PC-3 (cell line): ENCODE data around the gene SLC25A21. TPM values are rescaled to one million over a fixed set of nuclear protein-coding genes. Genes with fewer than 3 reads are reported as not detected.

Experiments used
- ATAC-seq: fragments of 200-7000 bp; cut with Tn5 transposase; 2 replicates; pipeline ENCODE4 v1.9.1; 2020; ENCODE audit warnings: mild to moderate bottlenecking, moderate library complexity
- BruUV-seq: library from RNA; stranded (reverse); fragments of 400-500 nt; replicated peaks from 2 replicates; lab custom pipeline; 2021; lab: Mats Ljungman, UMichigan
- CTCF ChIA-PET: fragments of 300-600 bp; sonication (Branson Sonifier 250); formaldehyde crosslinking; loops from one replicate; lab custom pipeline; 2022; ENCODE audit warnings: antibody characterized with exemption; lab: Charles Lee
- POLR2A ChIA-PET: fragments of 300-600 bp; sonication (Branson Sonifier 250); formaldehyde crosslinking; loops from one replicate; lab custom pipeline; 2022; ENCODE audit warnings: antibody characterized with exemption; ENCODE audit not compliant: unreplicated experiment; lab: Charles Lee
- DNase-seq: peaks from one replicate; pipeline ENCODE4 v3.0.0-alpha.2; 2015
- H2AFZ ChIP-seq: fragments of 300-600 bp; sonication (generic); 2 replicates; pipeline ENCODE4 v1.6.0; 2016; ENCODE audit warnings: antibody characterized with exemption, low read length
- H3F3A ChIP-seq: fragments of 300-600 bp; sonication (generic); one replicate; pipeline ENCODE4 v1.6.0; 2017; ENCODE audit warnings: antibody characterized with exemption, low read length, control low read depth, mild to moderate bottlenecking; ENCODE audit not compliant: unreplicated experiment
- H3K27ac ChIP-seq: fragments of 300-600 bp; sonication (generic); 2 replicates; pipeline ENCODE4 v1.5.1; 2016; ENCODE audit warnings: mild to moderate bottlenecking, low read length
- H3K27me3 ChIP-seq: fragments of 300-600 bp; sonication (generic); 2 replicates; pipeline ENCODE4 v1.6.1; 2016; ENCODE audit warnings: low read length, mixed read lengths
- H3K36me3 ChIP-seq: fragments of 300-600 bp; sonication (generic); 2 replicates; pipeline ENCODE4 v1.6.1; 2016; ENCODE audit warnings: low read depth, mixed run types, low read length, mixed read lengths
- H3K4me1 ChIP-seq: fragments of 300-600 bp; sonication (generic); 2 replicates; pipeline ENCODE4 v1.5.1; 2016; ENCODE audit warnings: low read length; ENCODE audit not compliant: insufficient read depth
- H3K4me2 ChIP-seq: fragments of 300-600 bp; sonication (generic); 2 replicates; pipeline ENCODE4 v1.6.0; 2016; ENCODE audit warnings: low read length
- H3K4me3 ChIP-seq: fragments of 300-600 bp; sonication (generic); 2 replicates; pipeline ENCODE4 v1.5.1; 2016; ENCODE audit warnings: mild to moderate bottlenecking, low read length, mixed read lengths
- H3K79me2 ChIP-seq: fragments of 300-600 bp; sonication (generic); 2 replicates; pipeline ENCODE4 v1.6.1; 2017; ENCODE audit warnings: low read length, mixed read lengths
- H3K9ac ChIP-seq: fragments of 300-600 bp; sonication (generic); 2 replicates; pipeline ENCODE4 v1.6.0; 2016; ENCODE audit warnings: mild to moderate bottlenecking, low read length
- H3K9me2 ChIP-seq: fragments of 300-600 bp; sonication (generic); replicated peaks from 2 replicates; pipeline ENCODE4 v1.6.1; 2016; ENCODE audit warnings: mixed run types, low read length, mixed read lengths
- H3K9me3 ChIP-seq: fragments of 300-600 bp; sonication (generic); 2 replicates; pipeline ENCODE4 v1.6.1; 2016; ENCODE audit warnings: low read length, mixed read lengths
- H4K20me1 ChIP-seq: fragments of 300-600 bp; sonication (generic); 2 replicates; pipeline ENCODE4 v1.6.1; 2016; ENCODE audit warnings: low read length, mixed read lengths
- CTCF ChIP-seq: fragments of 300-600 bp; sonication (generic); conservative IDR thresholded peaks from 2 replicates; pipeline ENCODE4 v1.5.1; 2017; ENCODE audit warnings: antibody characterized with exemption, low read depth, mild to moderate bottlenecking, low read length
- EZH2 ChIP-seq: fragments of 300-600 bp; sonication (generic); IDR thresholded peaks from one replicate; pipeline ENCODE4 v1.6.1; 2017; ENCODE audit warnings: antibody characterized with exemption, mild to moderate bottlenecking, low read length; ENCODE audit not compliant: unreplicated experiment
- EZH2phosphoT487 ChIP-seq: fragments of 300-600 bp; sonication (generic); IDR thresholded peaks from 2 replicates; pipeline ENCODE4 v1.6.1; 2018; ENCODE audit warnings: mild to moderate bottlenecking, antibody characterized with exemption, low read length, borderline replicate concordance
- intact Hi-C: fragments of 100-400 bp; cut with micrococcal nuclease; formaldehyde crosslinking; loops from 2 replicates; pipeline ENCODE4 v1.9.0; 2023
- total RNA-seq: library from RNA; depleted of rRNA; stranded (reverse); fragments of >200 nt; gene quantifications from 2 replicates; pipeline ENCODE4 v1.2.3, GENCODE V29; 2014

SLC25A21 gene
- total RNA-seq, 1 experiment from 2014 or later = 0.87 TPM

GRCh38 chr14:36721877-36722276, 450.5 kb downstream of the SLC25A21 start:
- CTCF ChIA-PET = no interaction called here
- Histone ChIP-seq H3K36me3 (no peaks in the 10 kb centered on the region), H3K79me2 (no peaks in the 10 kb centered on the region), H3K9me3 (no peaks in the 10 kb centered on the region), H3K27me3 (no peaks in the 10 kb centered on the region), H2AFZ (no peak overlapping the region), H3K9ac (no peak overlapping the region), H3K9me2 (no peaks in the 10 kb centered on the region), H3K4me1 (peaks cover 7% of the 10 kb centered on the region), H3K4me3 (no peak overlapping the region), H3K27ac (no peak overlapping the region), H4K20me1 (no peaks in the 10 kb centered on the region), H3K4me2 (no peak overlapping the region), H3F3A (no peaks in the 10 kb centered on the region)
- BruUV-seq = no TSS peak
- no peak for TF ChIP-seq EZH2
- no peak for TF ChIP-seq CTCF
- TF ChIP-seq EZH2phosphoT487 = no peak
- intact Hi-C loops = no loop called here
- ATAC-seq = no peak
- no peak for DNase-seq
- POLR2A ChIA-PET = no interaction called here

- H3K27me3 ChIP-seq = no peaks in the 10 kb centered on the region
- CTCF ChIA-PET = no interaction called here
- no peak for ATAC-seq
- H3K4me2 ChIP-seq = no peak overlapping the region
- no peaks in the 10 kb centered on the region for H3K79me2 ChIP-seq
- H3K36me3 ChIP-seq = no peaks in the 10 kb centered on the region
- H2AFZ ChIP-seq = no peak overlapping the region
- no peaks in the 10 kb centered on the region for H4K20me1 ChIP-seq
- H3K27ac ChIP-seq = no peak overlapping the region
- no peak for DNase-seq
- H3K4me1 ChIP-seq = peaks cover 11% of the 10 kb centered on the region
- no peak overlapping the region for H3K9ac ChIP-seq
- H3K4me3 ChIP-seq = no peak overlapping the region
- TF ChIP-seq CTCF (no peak), EZH2 (no peak), EZH2phosphoT487 (no peak)
- no peaks in the 10 kb centered on the region for H3F3A ChIP-seq
- intact Hi-C loops = no loop called here
- H3K9me2 ChIP-seq = no peaks in the 10 kb centered on the region
- no TSS peak for BruUV-seq
- POLR2A ChIA-PET = no interaction called here
- H3K9me3 ChIP-seq = no peaks in the 10 kb centered on the region
Observed at GRCh38 chr14:36720657-36721056, 451.7 kb downstream of the SLC25A21 start.

GRCh38 chr14:36719823-36720222, 452.6 kb downstream of the SLC25A21 start:
- intact Hi-C loops = no loop called here
- H3K79me2 ChIP-seq = no peaks in the 10 kb centered on the region
- H3K4me1 ChIP-seq = peaks cover 11% of the 10 kb centered on the region
- DNase-seq (no peak), ATAC-seq (no peak)
- H3K27ac ChIP-seq = no peak overlapping the region
- H3K27me3 ChIP-seq = no peaks in the 10 kb centered on the region
- H4K20me1 ChIP-seq = no peaks in the 10 kb centered on the region
- CTCF ChIA-PET = no interaction called here
- no peaks in the 10 kb centered on the region for H3K36me3 ChIP-seq
- no peaks in the 10 kb centered on the region for H3F3A ChIP-seq
- H3K9me3 ChIP-seq = no peaks in the 10 kb centered on the region
- POLR2A ChIA-PET = no interaction called here
- H3K9ac ChIP-seq = no peak overlapping the region
- H3K9me2 ChIP-seq = no peaks in the 10 kb centered on the region
- no peak overlapping the region for H3K4me2 ChIP-seq
- H2AFZ ChIP-seq = no peak overlapping the region
- H3K4me3 ChIP-seq = no peak overlapping the region
- TF ChIP-seq CTCF (no peak), EZH2phosphoT487 (no peak), EZH2 (no peak)
- BruUV-seq = no TSS peak
